ENCODE data around the gene ZGPAT. TPM values are rescaled to one million over a fixed set of nuclear protein-coding genes. Genes with fewer than 3 reads are reported as not detected.

The ZGPAT gene
- total and polyA plus RNA-seq, 2 of the 4 experiments (the other 2 are of a cell fraction): 13.4 to 20.2 TPM

GRCh38 chr20:63703471-63703975, 4.3 kb upstream of the ZGPAT start:
- Histone ChIP-seq H3K4me2 (ENCODE audit: low read depth, low read length) (no peak overlapping the region), H3K18ac (ENCODE audit: low read depth, low read length) (no peak overlapping the region), H3K27ac (ENCODE audit: insufficient read depth, low read length) (no peak overlapping the region), H3K14ac (replicated peaks; ENCODE audit: low read depth, low read length) (no peak overlapping the region), H3K4me3 (ENCODE audit: insufficient read depth, low read depth, low read length) (no peak overlapping the region), H4K5ac (ENCODE audit: low read depth, low read length) (no peak overlapping the region), H3K27me3 (ENCODE audit: control insufficient read depth, insufficient read depth, low read length) (no peaks in the 10 kb centered on the region), H2BK20ac (ENCODE audit: low read depth, low read length) (no peak overlapping the region), H2BK120ac (ENCODE audit: low read depth, low read length) (no peak overlapping the region), H3K4me1 (ENCODE audit: control insufficient read depth, insufficient read depth, low read length) (peaks cover 19% of the 10 kb centered on the region), H3K9me1 (ENCODE audit: insufficient read depth, low read length) (no peaks in the 10 kb centered on the region), H2AK9ac (replicated peaks; ENCODE audit: low read depth, low read length, poor library complexity) (no peak overlapping the region), H3K36me3 (ENCODE audit: control insufficient read depth, insufficient read depth, low read length) (peaks cover 27% of the 10 kb centered on the region), H4K91ac (ENCODE audit: insufficient read depth, low read depth, low read length) (no peak overlapping the region), H3K79me1 (ENCODE audit: low read depth in 1 of 2, low read length in 2 of 2) (peaks cover 20 to 76% of the 10 kb centered on the region in 2 experiments), H3K9ac (ENCODE audit: low read depth, low read length) (no peak overlapping the region), H2BK5ac (ENCODE audit: low read depth, low read length, poor library complexity, severe bottlenecking) (no peak overlapping the region), H2AK5ac (ENCODE audit: low read depth, low read length) (no peak overlapping the region), H2BK15ac (ENCODE audit: low read depth, low read length) (no peak overlapping the region), H3K56ac (ENCODE audit: extremely low read depth, insufficient read depth, low read length) (no peak overlapping the region), H4K20me1 (ENCODE audit: insufficient read depth, low read length) (no peaks in the 10 kb centered on the region), H3K4ac (ENCODE audit: low read depth, low read length) (no peak overlapping the region), H2AFZ (replicated peaks; ENCODE audit: low read length, poor library complexity) (no peak overlapping the region), H3K23ac (ENCODE audit: low read depth, low read length) (no peak overlapping the region), H4K8ac (ENCODE audit: low read depth in 2 of 2, low read length in 2 of 2) (no peak overlapping the region), H3K9me3 (ENCODE audit: control insufficient read depth, insufficient read depth, low read length) (no peaks in the 10 kb centered on the region)
- DNase-seq: no peak
- TF ChIP-seq CHD1 (IDR thresholded peaks at IDR 0.05; ENCODE audit: low read depth, low read length) (no peak), BHLHE40 (IDR thresholded peaks at IDR 0.05; ENCODE audit: low read depth, low read length) (no peak), RFX5 (IDR thresholded peaks at IDR 0.05; ENCODE audit: low read depth, low read length) (no peak), RCOR1 (IDR thresholded peaks at IDR 0.05; ENCODE audit: insufficient replicate concordance, low read length) (no peak), CEBPB (IDR thresholded peaks at IDR 0.05; ENCODE audit: low read depth, low read length) (no peak), CTCF (conservative IDR thresholded peaks at IDR 0.05; ENCODE audit: low read depth, low read length) (no peak), ELK1 (IDR thresholded peaks at IDR 0.05; ENCODE audit: borderline replicate concordance, low read depth, low read length) (no peak)
- WGBS, 2 experiments (ENCODE audit: extremely low coverage in 2 of 2, insufficient read length in 1 of 2): no CpG with 5 or more reads among the region's 15 CpGs
- no TSS peak for BruUV-seq (replicated peaks)
- dilution Hi-C loops (cut with HindIII; ENCODE audit: low sequenced_read_pairs, unreplicated experiment) (no loop called here), intact Hi-C loops (cut with micrococcal nuclease) (no loop called here), in situ Hi-C loops (cut with MboI; ENCODE audit: low sequenced_read_pairs) (loop anchor here (10.0 kb wide), 1 partner anchor 161 kb away; the partner anchor contains the start of genes ABHD16B and TPD52L2)
- ChIA-PET CTCF (no interaction called here), POLR2A (ENCODE audit: unreplicated experiment) (no interaction called here)
- no peak for ATAC-seq (ENCODE audit: low read depth)

Measured in IMR-90 (cell line).